ENCODE results near the gene KRTAP3-1.

KRTAP3-1 gene

DNA sequence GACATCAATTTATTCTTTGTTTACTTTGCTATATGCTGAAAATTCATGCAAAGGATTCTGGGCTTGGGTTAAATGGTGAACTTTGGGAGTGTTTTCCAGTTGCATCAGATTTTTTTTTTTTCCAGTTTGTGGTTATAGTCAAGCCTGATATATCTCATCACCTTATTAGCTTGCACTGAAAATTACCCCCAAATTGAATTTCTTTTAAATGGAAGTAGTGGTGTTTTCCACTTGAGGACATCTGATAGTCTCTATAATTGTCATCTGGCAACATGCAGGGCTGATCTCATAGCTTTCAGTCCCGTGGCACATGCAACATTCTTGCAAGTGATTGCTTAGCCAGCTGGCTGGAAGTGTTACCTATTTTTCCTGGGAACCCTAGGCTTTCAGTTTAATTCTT, 4.7 kb upstream of the KRTAP3-1 start:
- TF ChIP-seq CTCF (IDR thresholded peaks at IDR 0.05): no peak

DNA sequence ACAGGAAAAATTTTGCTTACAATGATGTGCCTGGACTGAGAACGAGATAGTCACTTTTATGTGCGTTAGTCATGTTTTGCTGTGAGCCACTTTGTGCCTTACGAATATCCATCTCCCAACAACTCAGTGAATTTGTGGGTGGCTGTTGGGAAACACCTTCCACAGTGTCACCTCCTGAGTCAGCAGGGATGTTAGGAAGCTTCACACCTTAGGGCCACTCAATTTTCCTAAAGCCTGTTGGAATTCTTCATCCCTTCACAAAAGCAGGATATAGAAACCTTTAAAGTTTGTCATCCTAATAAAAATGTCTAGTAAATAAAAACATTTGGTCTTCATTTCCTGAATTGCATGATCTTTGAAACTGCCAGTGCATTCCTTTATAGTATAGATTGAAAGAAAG, 4.3 kb upstream of the KRTAP3-1 start:
- TF ChIP-seq CTCF (IDR thresholded peaks at IDR 0.05): no peak

DNA sequence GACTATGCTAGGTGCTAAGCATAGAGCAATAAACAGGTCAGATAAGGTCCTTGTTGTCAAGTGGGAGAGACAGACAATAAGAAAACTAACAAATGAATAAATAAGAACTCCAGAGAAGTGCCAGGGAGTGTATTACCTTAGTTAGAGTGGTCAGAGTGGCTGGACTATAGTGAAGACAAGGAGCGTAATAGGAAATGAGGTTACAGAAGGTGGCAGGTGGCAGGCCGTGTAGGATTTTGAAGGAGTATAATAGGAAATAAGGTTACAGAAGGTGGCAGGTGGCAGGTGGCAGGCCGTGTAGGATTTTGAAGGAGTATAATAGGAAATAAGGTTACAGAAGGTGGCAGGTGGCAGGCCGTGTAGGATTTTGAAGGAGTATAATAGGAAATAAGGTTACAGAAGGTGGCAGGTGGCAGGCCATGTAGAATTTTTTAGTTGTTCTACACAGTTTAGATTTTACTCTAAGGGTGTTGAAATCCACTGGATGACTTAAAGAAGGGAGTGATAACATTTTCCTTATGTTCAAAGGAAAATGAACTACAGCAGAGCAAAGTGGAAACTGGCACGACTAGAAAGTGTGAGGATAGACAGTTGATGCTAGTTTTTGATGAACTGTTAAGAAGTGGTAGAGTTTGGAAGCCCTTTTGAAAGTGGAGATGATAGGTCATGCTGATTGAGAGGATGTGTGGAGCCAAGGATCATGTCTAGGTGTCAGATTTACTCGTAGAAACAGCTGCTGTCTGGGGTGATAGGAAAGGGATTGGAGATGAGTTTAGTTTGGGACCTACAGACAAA, 3.6 kb upstream of the KRTAP3-1 start:
- no peak for TF ChIP-seq CTCF (IDR thresholded peaks at IDR 0.05)

DNA sequence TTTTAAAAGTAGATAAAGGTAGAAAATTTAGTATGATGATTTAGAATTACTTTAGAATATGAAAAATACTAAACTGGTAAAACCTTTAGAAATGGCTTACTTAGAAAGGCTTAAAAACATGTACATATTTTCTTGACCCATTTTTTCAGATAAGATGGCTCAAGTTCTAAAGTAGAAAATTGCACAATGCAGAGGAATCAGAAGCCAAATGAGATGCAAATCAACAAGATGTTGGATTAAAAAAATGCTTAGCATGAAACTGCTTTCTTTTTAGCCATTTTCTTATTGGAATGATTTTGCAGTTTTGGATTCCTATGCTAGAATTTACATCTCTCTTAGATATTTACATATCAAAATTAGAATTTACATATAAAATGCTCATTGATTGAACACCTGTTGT, 1.5 kb upstream of the KRTAP3-1 start:
- TF ChIP-seq CTCF (IDR thresholded peaks at IDR 0.05): no peak

GRCh38 chr17:41009936-41010335, 1.0 kb upstream of the KRTAP3-1 start:
- no peak for TF ChIP-seq CTCF (IDR thresholded peaks at IDR 0.05)

DNA sequence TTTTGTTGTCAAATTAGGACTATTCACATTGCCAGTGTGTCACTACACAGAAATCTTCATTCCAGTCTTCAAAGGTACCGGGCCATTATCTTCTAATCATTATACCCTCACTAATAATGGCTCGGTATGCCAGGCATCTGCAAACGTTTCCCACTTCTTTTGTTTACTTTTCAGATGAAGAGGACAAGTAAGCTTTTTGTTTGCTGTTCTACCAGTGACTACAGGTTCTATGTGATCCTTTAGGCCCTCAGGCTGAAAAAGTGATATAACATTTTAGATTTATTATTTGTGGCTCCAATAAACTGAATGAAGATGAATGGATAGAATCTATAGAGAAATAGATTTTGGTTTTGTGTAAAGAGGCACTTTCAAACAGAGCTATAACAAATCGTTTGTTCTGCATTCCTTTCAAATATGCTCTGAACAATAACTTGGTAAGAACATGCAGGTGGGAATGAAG, 403 bp upstream of the KRTAP3-1 start:
- no peak for TF ChIP-seq CTCF (IDR thresholded peaks at IDR 0.05)

GRCh38 chr17:41004397-41004796, 4.5 kb downstream of the KRTAP3-1 start:
- no peak for TF ChIP-seq CTCF (IDR thresholded peaks at IDR 0.05)

- no peak for TF ChIP-seq CTCF (IDR thresholded peaks at IDR 0.05)
These were observed 5.0 kb downstream of the KRTAP3-1 start for GRCh38 chr17:41003926-41004325.
